IPS-18a (cell line): Measurements from ENCODE around the gene MYL10.

Experiments used
- H3K27ac ChIP-seq: one replicate; pipeline ENCODE4 v1.5.1; 2013; ENCODE audit warnings: low read length
- H3K27me3 ChIP-seq: one replicate; pipeline ENCODE4 v1.6.1; 2013; ENCODE audit warnings: mild to moderate bottlenecking, low read length; ENCODE audit not compliant: control insufficient read depth, insufficient read depth
- H3K36me3 ChIP-seq: one replicate; pipeline ENCODE4 v1.6.1; 2013; ENCODE audit warnings: low read depth, low read length; ENCODE audit not compliant: control insufficient read depth
- H3K4me1 ChIP-seq: one replicate; pipeline ENCODE4 v1.6.1; 2013; ENCODE audit warnings: low read depth, low read length; ENCODE audit not compliant: control insufficient read depth
- H3K4me3 ChIP-seq: one replicate; pipeline ENCODE4 v1.5.1; 2013; ENCODE audit warnings: low read length
- H3K9ac ChIP-seq: one replicate; pipeline ENCODE4 v1.6.1; 2013; ENCODE audit warnings: mild to moderate bottlenecking, low read length, moderate library complexity
- H3K9me3 ChIP-seq: one replicate; pipeline ENCODE4 v1.6.1; 2013; ENCODE audit warnings: low read depth, low read length; ENCODE audit not compliant: control insufficient read depth

The MYL10 gene

GRCh38 chr7:101578552-101578951 lies 50.5 kb downstream of the MYL10 start:
- H3K9ac ChIP-seq = no peak overlapping the region
- peaks cover 20% of the 10 kb centered on the region for H3K4me1 ChIP-seq
- H3K9me3 ChIP-seq = peaks cover 3% of the 10 kb centered on the region
- H3K27ac ChIP-seq = no peak overlapping the region
- H3K36me3 ChIP-seq = no peaks in the 10 kb centered on the region
- no peaks in the 10 kb centered on the region for H3K27me3 ChIP-seq
- no peak overlapping the region for H3K4me3 ChIP-seq

DNA sequence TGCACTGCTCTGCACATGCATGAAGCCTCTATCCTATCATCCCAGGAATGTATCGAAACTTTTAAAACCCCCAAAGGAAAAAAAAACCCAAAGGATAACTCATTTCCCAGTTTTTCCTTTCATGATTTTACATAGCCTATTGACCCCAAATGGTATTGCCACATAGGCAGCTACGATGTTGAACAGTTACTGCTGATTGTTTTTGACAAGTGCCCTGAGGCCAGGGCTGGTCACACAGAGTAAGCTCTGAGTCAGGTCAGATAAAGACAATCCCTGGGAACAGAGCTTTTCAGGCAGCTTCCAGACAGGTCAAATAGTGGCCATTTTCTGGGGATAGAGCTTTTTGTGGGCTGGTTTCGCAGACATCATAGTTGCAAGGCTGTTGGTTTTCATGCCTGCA lies 52.1 kb downstream of the MYL10 start:
- H3K27me3 ChIP-seq = no peaks in the 10 kb centered on the region
- H3K4me3 ChIP-seq = no peak overlapping the region
- H3K27ac ChIP-seq = no peak overlapping the region
- peaks cover 3% of the 10 kb centered on the region for H3K9me3 ChIP-seq
- peaks cover 20% of the 10 kb centered on the region for H3K4me1 ChIP-seq
- no peaks in the 10 kb centered on the region for H3K36me3 ChIP-seq
- H3K9ac ChIP-seq = no peak overlapping the region

- Histone ChIP-seq H3K27me3 (no peaks in the 10 kb centered on the region), H3K4me1 (peaks cover 20% of the 10 kb centered on the region), H3K9ac (peak overlapping the region; percentile 65), H3K36me3 (no peaks in the 10 kb centered on the region), H3K9me3 (peaks cover 3% of the 10 kb centered on the region), H3K27ac (peak overlapping the region; percentile 87), H3K4me3 (peak overlapping the region; percentile 32)
Measured at GRCh38 chr7:101575721-101576120, 53.4 kb downstream of the MYL10 start.

DNA sequence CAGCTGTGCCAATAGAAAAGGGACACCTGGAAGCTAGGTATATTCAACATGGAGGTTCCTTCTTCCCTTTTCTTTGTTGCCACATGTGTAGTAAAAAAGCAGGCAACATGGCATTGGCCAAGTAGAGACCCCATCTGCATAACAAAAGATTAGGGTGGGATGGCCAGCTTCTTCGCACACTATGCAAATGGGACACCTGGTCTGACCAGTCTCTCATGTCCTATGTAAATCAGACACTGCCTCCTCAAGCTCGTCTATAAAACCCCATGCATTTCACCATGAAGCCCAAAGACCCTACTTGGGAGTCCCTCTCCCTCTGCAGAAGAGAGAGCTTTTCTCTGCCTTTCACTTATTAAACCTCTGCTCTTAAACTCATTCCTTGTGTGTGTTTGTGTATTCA lies 53.9 kb downstream of the MYL10 start:
- peak overlapping the region; percentile 32 for H3K4me3 ChIP-seq

GRCh38 chr7:101572156-101572555 lies 56.9 kb downstream of the MYL10 start:
- Histone ChIP-seq H3K4me3 (no peak overlapping the region), H3K4me1 (peaks cover 17% of the 10 kb centered on the region), H3K9ac (no peak overlapping the region), H3K27ac (no peak overlapping the region), H3K9me3 (peaks cover 2% of the 10 kb centered on the region), H3K27me3 (no peaks in the 10 kb centered on the region), H3K36me3 (no peaks in the 10 kb centered on the region)

More for the DNA sequence above, 53.9 kb downstream of the MYL10 start:
- H3K27ac ChIP-seq = peak overlapping the region; percentile 96
- H3K9ac ChIP-seq = peak overlapping the region; percentile 65
- no peaks in the 10 kb centered on the region for H3K36me3 ChIP-seq
- H3K4me1 ChIP-seq = peaks cover 20% of the 10 kb centered on the region
- H3K9me3 ChIP-seq = peaks cover 3% of the 10 kb centered on the region
- H3K27me3 ChIP-seq = no peaks in the 10 kb centered on the region

GRCh38 chr7:101567230-101567629 lies 61.9 kb downstream of the MYL10 start:
- Histone ChIP-seq H3K27me3 (no peaks in the 10 kb centered on the region), H3K27ac (no peak overlapping the region), H3K4me1 (peaks cover 4% of the 10 kb centered on the region), H3K9ac (no peak overlapping the region), H3K4me3 (no peak overlapping the region), H3K36me3 (no peaks in the 10 kb centered on the region), H3K9me3 (no peaks in the 10 kb centered on the region)

- Histone ChIP-seq H3K4me1 (peaks cover 4% of the 10 kb centered on the region), H3K9me3 (no peaks in the 10 kb centered on the region), H3K27me3 (no peaks in the 10 kb centered on the region), H3K4me3 (no peak overlapping the region), H3K27ac (no peak overlapping the region), H3K36me3 (no peaks in the 10 kb centered on the region), H3K9ac (no peak overlapping the region)
Measured at GRCh38 chr7:101565601-101566209, 63.4 kb downstream of the MYL10 start.

- Histone ChIP-seq H3K9ac (no peak overlapping the region), H3K27me3 (no peaks in the 10 kb centered on the region), H3K4me3 (no peak overlapping the region), H3K9me3 (no peaks in the 10 kb centered on the region), H3K4me1 (peaks cover 4% of the 10 kb centered on the region), H3K36me3 (no peaks in the 10 kb centered on the region), H3K27ac (no peak overlapping the region)
Measured at GRCh38 chr7:101564778-101565211, 64.3 kb downstream of the MYL10 start.

GRCh38 chr7:101563943-101564777 lies 64.9 kb downstream of the MYL10 start:
- Histone ChIP-seq H3K9me3 (no peaks in the 10 kb centered on the region), H3K9ac (no peak overlapping the region), H3K27me3 (no peaks in the 10 kb centered on the region), H3K4me1 (peaks cover 4% of the 10 kb centered on the region), H3K36me3 (no peaks in the 10 kb centered on the region), H3K27ac (no peak overlapping the region), H3K4me3 (no peak overlapping the region)
